Upper lobe of right lung (tissue), 1 donor: Measurements from ENCODE around the gene SCN3B. TPM values are rescaled to one million over a fixed set of nuclear protein-coding genes. Genes with fewer than 3 reads are reported as not detected.

Experiments
- ATAC-seq: fragments of 200-7000 bp; cut with Tn5 transposase; one replicate; pipeline ENCODE4 v1.9.1; 2020; ENCODE audit warnings: mild to moderate bottlenecking, moderate library complexity
- DNase-seq: peaks from one replicate; pipeline ENCODE4 v3.0.0-alpha.2; 2020
- H3K27ac ChIP-seq: fragments of 200-600 bp; one replicate; pipeline ENCODE4 v1.8.0; 2022
- H3K27me3 ChIP-seq: fragments of 200-600 bp; one replicate; pipeline ENCODE4 v1.8.0; 2022; ENCODE audit warnings: mild to moderate bottlenecking
- H3K36me3 ChIP-seq: fragments of 200-600 bp; one replicate; pipeline ENCODE4 v1.8.0; 2022
- H3K4me1 ChIP-seq: fragments of 200-600 bp; one replicate; pipeline ENCODE4 v1.8.0; 2022
- H3K4me3 ChIP-seq: fragments of 200-600 bp; one replicate; pipeline ENCODE4 v1.8.0; 2022; ENCODE audit warnings: mild to moderate bottlenecking
- H3K9me3 ChIP-seq: fragments of 200-600 bp; one replicate; pipeline ENCODE4 v1.8.0; 2022
- CTCF ChIP-seq: fragments of 200-600 bp; IDR thresholded peaks from one replicate; pipeline ENCODE4 v1.8.0; 2022; ENCODE audit warnings: antibody characterized with exemption
- intact Hi-C: fragments of 100-400 bp; cut with DNase I; formaldehyde crosslinking; loops from one replicate; pipeline ENCODE4 v1.11.0; 2022
- long read RNA-seq: library from polyadenylated mRNA; unstranded; transcript quantifications from one replicate; pipeline ENCODE4 v2.0.0, GENCODE V29; 2021
- total RNA-seq: library from RNA; stranded (reverse); fragmentation: NEBNext Ultra II Directional; extraction: Animal tissue kit (Norgen Biotek cat#: 25700); gene quantifications from one replicate; pipeline ENCODE4 v1.2.1, GENCODE V29; 2021
- donor health status: DM: no; HTN: yes; CAD: no; lungs with severe emphysema.

SCN3B gene
- total RNA-seq: 3.2 TPM
- long read RNA-seq: 0 reads

GRCh38 chr11:123654566-123655081 lies at the start of gene SCN3B:
TSS of gene SCN3B (minus strand) at chr11:123654624. CDS start at chr11:123653801, 823 bp downstream.
- intact Hi-C loops: no loop called here
- Histone ChIP-seq H3K4me3 (peak within 1 kb of the TSS; percentile 58), H3K27me3 (peaks cover 56% of the 10 kb centered on the region), H3K4me1 (peaks cover 14% of the 10 kb centered on the region), H3K27ac (peak within 1 kb of the TSS; percentile 32), H3K9me3 (no peaks in the 10 kb centered on the region), H3K36me3 (no peaks in the 10 kb centered on the region)
- ATAC-seq: peak; percentile 93
- DNase-seq: peak; percentile 75
- TF ChIP-seq CTCF: no peak

- no peak overlapping the region for H3K4me3 ChIP-seq
- intact Hi-C loops: no loop called here
- H3K27me3 ChIP-seq: no peaks in the 10 kb centered on the region
- H3K27ac ChIP-seq: no peak overlapping the region
- H3K9me3 ChIP-seq: no peaks in the 10 kb centered on the region
- TF ChIP-seq CTCF: no peak
- H3K4me1 ChIP-seq: no peaks in the 10 kb centered on the region
- H3K36me3 ChIP-seq: no peaks in the 10 kb centered on the region
- DNase-seq (no peak), ATAC-seq (no peak)
Observed at GRCh38 chr11:123702696-123703095, 48.3 kb upstream of the SCN3B start.

- intact Hi-C loops: no loop called here
- no peak for ATAC-seq
- Histone ChIP-seq H3K4me1 (no peaks in the 10 kb centered on the region), H3K4me3 (no peak overlapping the region), H3K27me3 (no peaks in the 10 kb centered on the region), H3K27ac (no peak overlapping the region), H3K36me3 (no peaks in the 10 kb centered on the region), H3K9me3 (no peaks in the 10 kb centered on the region)
- no peak for DNase-seq
- no peak for TF ChIP-seq CTCF
Observed at GRCh38 chr11:123702139-123702538, 47.7 kb upstream of the SCN3B start.

GRCh38 chr11:123700772-123701171 lies 46.3 kb upstream of the SCN3B start:
- no peak for TF ChIP-seq CTCF
- ATAC-seq (peak; percentile 35), DNase-seq (no peak)
- H3K27ac ChIP-seq: no peak overlapping the region
- intact Hi-C loops: no loop called here
- no peaks in the 10 kb centered on the region for H3K4me1 ChIP-seq
- no peaks in the 10 kb centered on the region for H3K27me3 ChIP-seq
- H3K4me3 ChIP-seq: no peak overlapping the region
- no peaks in the 10 kb centered on the region for H3K9me3 ChIP-seq
- no peaks in the 10 kb centered on the region for H3K36me3 ChIP-seq

- TF ChIP-seq CTCF: no peak
- DNase-seq (no peak), ATAC-seq (no peak)
- intact Hi-C loops: no loop called here
- Histone ChIP-seq H3K4me3 (no peak overlapping the region), H3K9me3 (no peaks in the 10 kb centered on the region), H3K27ac (no peak overlapping the region), H3K36me3 (no peaks in the 10 kb centered on the region), H3K27me3 (peaks cover 10% of the 10 kb centered on the region), H3K4me1 (no peaks in the 10 kb centered on the region)
Observed at GRCh38 chr11:123698546-123699127, 44.2 kb upstream of the SCN3B start.

GRCh38 chr11:123696183-123696582 lies 41.8 kb upstream of the SCN3B start:
- Histone ChIP-seq H3K9me3 (no peaks in the 10 kb centered on the region), H3K4me1 (no peaks in the 10 kb centered on the region), H3K4me3 (no peak overlapping the region), H3K27ac (no peak overlapping the region), H3K27me3 (peaks cover 20% of the 10 kb centered on the region), H3K36me3 (no peaks in the 10 kb centered on the region)
- no peak for TF ChIP-seq CTCF
- intact Hi-C loops: no loop called here
- no peak for DNase-seq
- ATAC-seq: no peak
